ENCODE results near the gene UBE2E2.

UBE2E2 gene

GRCh38 chr3:23546181-23546580 lies 343.1 kb downstream of the UBE2E2 start:
- in situ Hi-C loops (cut with MboI; ENCODE audit: low pct_unique_long_range_greater_than_20kb, low sequenced_read_pairs, unreplicated experiment) = no loop called here
- no peak for TF ChIP-seq CTCF (IDR thresholded peaks at IDR 0.05; ENCODE audit: extremely low read depth, insufficient read depth, missing control alignments)
- no peak for DNase-seq (ENCODE audit: low spot score)

GRCh38 chr3:23547905-23548650 lies 345.0 kb downstream of the UBE2E2 start:
- TF ChIP-seq CTCF (IDR thresholded peaks at IDR 0.05; ENCODE audit: extremely low read depth, insufficient read depth, missing control alignments) = no peak
- no peak for DNase-seq (ENCODE audit: low spot score)
- in situ Hi-C loops (cut with MboI; ENCODE audit: low pct_unique_long_range_greater_than_20kb, low sequenced_read_pairs, unreplicated experiment) = no loop called here

- no peak for TF ChIP-seq CTCF (IDR thresholded peaks at IDR 0.05; ENCODE audit: extremely low read depth, insufficient read depth, missing control alignments)
- DNase-seq (ENCODE audit: low spot score) = no peak
Measured at GRCh38 chr3:23548706-23549105, 345.6 kb downstream of the UBE2E2 start.

GRCh38 chr3:23549148-23549910 lies 346.2 kb downstream of the UBE2E2 start:
- no peak for TF ChIP-seq CTCF (IDR thresholded peaks at IDR 0.05; ENCODE audit: extremely low read depth, insufficient read depth, missing control alignments)
- DNase-seq (ENCODE audit: low spot score) = no peak
- in situ Hi-C loops (cut with MboI; ENCODE audit: low pct_unique_long_range_greater_than_20kb, low sequenced_read_pairs, unreplicated experiment) = no loop called here

More at GRCh38 chr3:23548706-23549105, 345.6 kb downstream of the UBE2E2 start:
- in situ Hi-C loops (cut with MboI; ENCODE audit: low pct_unique_long_range_greater_than_20kb, low sequenced_read_pairs, unreplicated experiment) = no loop called here

DNA sequence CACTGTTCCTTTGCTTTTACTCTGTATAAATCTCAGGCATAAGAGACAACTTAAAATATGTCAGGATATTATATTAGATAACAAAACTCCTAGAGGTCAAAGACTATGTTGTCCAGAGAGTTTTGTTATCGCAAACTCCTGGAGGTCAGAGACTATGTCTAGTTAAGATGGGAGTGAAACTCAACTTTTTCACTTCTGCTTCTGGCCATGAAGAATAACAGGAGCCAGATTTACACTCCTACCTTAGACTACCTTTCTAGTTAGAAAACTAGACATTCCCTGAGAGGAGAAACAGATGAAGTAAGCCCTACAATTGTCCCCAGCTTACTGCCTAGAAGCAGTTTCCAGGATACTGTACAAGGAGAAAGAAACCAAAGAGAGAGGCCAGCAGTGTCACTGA lies 347.3 kb downstream of the UBE2E2 start:
- DNase-seq (ENCODE audit: low spot score) = no peak
- in situ Hi-C loops (cut with MboI; ENCODE audit: low pct_unique_long_range_greater_than_20kb, low sequenced_read_pairs, unreplicated experiment) = no loop called here
- no peak for TF ChIP-seq CTCF (IDR thresholded peaks at IDR 0.05; ENCODE audit: extremely low read depth, insufficient read depth, missing control alignments)

- no peak for DNase-seq (ENCODE audit: low spot score)
- in situ Hi-C loops (cut with MboI; ENCODE audit: low pct_unique_long_range_greater_than_20kb, low sequenced_read_pairs, unreplicated experiment) = no loop called here
- TF ChIP-seq CTCF (IDR thresholded peaks at IDR 0.05; ENCODE audit: extremely low read depth, insufficient read depth, missing control alignments) = no peak
Measured at GRCh38 chr3:23552506-23552905, 349.4 kb downstream of the UBE2E2 start.
